MM.1S (cell line): Measurements from ENCODE around the gene DAB1.

Experiments used
- DNase-seq: peaks from one replicate; pipeline ENCODE4 v3.0.0-alpha.2; 2015
- H2AFZ ChIP-seq: fragments of 300-600 bp; sonication (generic); 2 replicates; pipeline ENCODE4 v1.6.0; 2016; ENCODE audit warnings: antibody characterized with exemption, low read length
- H3F3A ChIP-seq: fragments of 300-600 bp; sonication (generic); 2 replicates; pipeline ENCODE4 v1.6.1; 2016; ENCODE audit warnings: mild to moderate bottlenecking, antibody characterized with exemption, low read length, moderate library complexity, mixed read lengths; ENCODE audit not compliant: insufficient read depth
- H3K27ac ChIP-seq: fragments of 300-600 bp; sonication (generic); 2 replicates; pipeline ENCODE4 v1.5.1; 2016; ENCODE audit warnings: mild to moderate bottlenecking, low read length
- H3K27me3 ChIP-seq: fragments of 300-600 bp; sonication (generic); replicated peaks from 2 replicates; pipeline ENCODE4 v1.6.0; 2016; ENCODE audit warnings: low read length; ENCODE audit not compliant: insufficient read depth
- H3K36me3 ChIP-seq: fragments of 300-600 bp; sonication (generic); replicated peaks from 2 replicates; pipeline ENCODE4 v1.6.1; 2016; ENCODE audit warnings: mild to moderate bottlenecking, low read length, mixed read lengths; ENCODE audit not compliant: insufficient read depth
- H3K4me1 ChIP-seq: fragments of 300-600 bp; sonication (generic); 2 replicates; pipeline ENCODE4 v1.6.1; 2016; ENCODE audit warnings: low read length, mixed read lengths
- H3K4me2 ChIP-seq: fragments of 300-600 bp; sonication (generic); 2 replicates; pipeline ENCODE4 v1.6.0; 2016; ENCODE audit warnings: low read depth, low read length
- H3K4me3 ChIP-seq: fragments of 300-600 bp; sonication (generic); 2 replicates; pipeline ENCODE4 v1.5.1; 2016; ENCODE audit warnings: low read length, mixed read lengths
- H3K79me2 ChIP-seq: fragments of 300-600 bp; sonication (generic); 2 replicates; pipeline ENCODE4 v1.6.1; 2016; ENCODE audit warnings: mixed run types, low read length, mixed read lengths
- H3K9ac ChIP-seq: fragments of 300-600 bp; sonication (generic); 2 replicates; pipeline ENCODE4 v1.6.1; 2016; ENCODE audit warnings: low read length, mixed read lengths
- H3K9me2 ChIP-seq: fragments of 300-600 bp; sonication (generic); replicated peaks from 2 replicates; pipeline ENCODE4 v1.6.1; 2016; ENCODE audit warnings: mild to moderate bottlenecking, low read length, mixed read lengths; ENCODE audit not compliant: insufficient read depth
- H3K9me3 ChIP-seq: fragments of 300-600 bp; sonication (generic); replicated peaks from 2 replicates; pipeline ENCODE4 v1.6.1; 2016; ENCODE audit warnings: mild to moderate bottlenecking, low read length, mixed read lengths; ENCODE audit not compliant: insufficient read depth
- H4K20me1 ChIP-seq: fragments of 300-600 bp; sonication (generic); 2 replicates; pipeline ENCODE4 v1.6.1; 2016; ENCODE audit warnings: mild to moderate bottlenecking, low read length, moderate library complexity, mixed read lengths; ENCODE audit not compliant: insufficient read depth
- CTCF ChIP-seq: fragments of 300-600 bp; sonication (generic); IDR thresholded peaks from 2 replicates; pipeline ENCODE4 v1.5.1; 2016; ENCODE audit warnings: antibody characterized with exemption, low read length, mixed read lengths
- EZH2 ChIP-seq: fragments of 300-600 bp; sonication (generic); optimal IDR thresholded peaks from 2 replicates; pipeline ENCODE3; 2017; ENCODE audit warnings: low read depth, mild to moderate bottlenecking, antibody characterized with exemption, low read length, mixed read lengths
- EZH2phosphoT487 ChIP-seq: fragments of 300-600 bp; sonication (generic); IDR thresholded peaks from 2 replicates; pipeline ENCODE4 v1.6.1; 2018; ENCODE audit warnings: antibody characterized with exemption, low read length

The DAB1 gene

GRCh38 chr1:57116871-57117270, 307.0 kb downstream of the DAB1 start:
- no peaks in the 10 kb centered on the region for H3K4me1 ChIP-seq
- H3K27me3 ChIP-seq = no peaks in the 10 kb centered on the region
- no peaks in the 10 kb centered on the region for H4K20me1 ChIP-seq
- no peaks in the 10 kb centered on the region for H3F3A ChIP-seq
- no peak for TF ChIP-seq CTCF
- no peak for TF ChIP-seq EZH2
- TF ChIP-seq EZH2phosphoT487 = no peak
- no peaks in the 10 kb centered on the region for H3K9me2 ChIP-seq
- no peaks in the 10 kb centered on the region for H3K36me3 ChIP-seq
- no peak overlapping the region for H3K4me2 ChIP-seq
- H2AFZ ChIP-seq = no peak overlapping the region
- H3K79me2 ChIP-seq = no peaks in the 10 kb centered on the region
- no peak overlapping the region for H3K27ac ChIP-seq
- no peak overlapping the region for H3K9ac ChIP-seq
- H3K9me3 ChIP-seq = no peaks in the 10 kb centered on the region
- DNase-seq = no peak
- no peak overlapping the region for H3K4me3 ChIP-seq

GRCh38 chr1:57115030-57115614, 308.7 kb downstream of the DAB1 start:
- H4K20me1 ChIP-seq = no peaks in the 10 kb centered on the region
- TF ChIP-seq EZH2phosphoT487 (no peak), CTCF (no peak), EZH2 (no peak)
- H3K9me2 ChIP-seq = no peaks in the 10 kb centered on the region
- H3K4me3 ChIP-seq = no peak overlapping the region
- no peaks in the 10 kb centered on the region for H3K27me3 ChIP-seq
- H3K4me1 ChIP-seq = no peaks in the 10 kb centered on the region
- H2AFZ ChIP-seq = no peak overlapping the region
- H3K4me2 ChIP-seq = no peak overlapping the region
- no peaks in the 10 kb centered on the region for H3K9me3 ChIP-seq
- H3K9ac ChIP-seq = no peak overlapping the region
- H3K79me2 ChIP-seq = no peaks in the 10 kb centered on the region
- H3K27ac ChIP-seq = no peak overlapping the region
- no peaks in the 10 kb centered on the region for H3F3A ChIP-seq
- no peaks in the 10 kb centered on the region for H3K36me3 ChIP-seq
- no peak for DNase-seq

- TF ChIP-seq EZH2 (no peak), EZH2phosphoT487 (no peak), CTCF (no peak)
- H3K9ac ChIP-seq = no peak overlapping the region
- no peak overlapping the region for H3K4me2 ChIP-seq
Measured at GRCh38 chr1:57112148-57112547, 311.7 kb downstream of the DAB1 start.

More at GRCh38 chr1:57112148-57112547, 311.7 kb downstream of the DAB1 start:
- H3K4me3 ChIP-seq = no peak overlapping the region
- no peaks in the 10 kb centered on the region for H3K4me1 ChIP-seq
- H3K27ac ChIP-seq = no peak overlapping the region
- no peaks in the 10 kb centered on the region for H3K36me3 ChIP-seq
- H2AFZ ChIP-seq = no peak overlapping the region
- DNase-seq = no peak
- H3F3A ChIP-seq = no peaks in the 10 kb centered on the region
- no peaks in the 10 kb centered on the region for H3K79me2 ChIP-seq
- H4K20me1 ChIP-seq = no peaks in the 10 kb centered on the region
- H3K9me3 ChIP-seq = no peaks in the 10 kb centered on the region
- H3K9me2 ChIP-seq = no peaks in the 10 kb centered on the region
- no peaks in the 10 kb centered on the region for H3K27me3 ChIP-seq
